Sigmoid colon (tissue), 7 donors: ENCODE data around the gene TEX261. TPM values are rescaled to one million over a fixed set of nuclear protein-coding genes. Genes with fewer than 3 reads are reported as not detected.

ENCODE experiments used
- DNase-seq: peaks from one replicate; pipeline ENCODE4 v3.0.0-alpha.2; 2019
- H3K27ac ChIP-seq, 4 donors: fragments of 200-600 bp; sonication (generic); one replicate each; pipeline ENCODE4 v1.5.1; 2016 to 2019; ENCODE audit warnings: mild to moderate bottlenecking in 1 of 4
- H3K27me3 ChIP-seq, 3 donors: fragments of 200-600 bp; sonication (generic); one replicate each; pipeline ENCODE4 v1.5.1; 2019; ENCODE audit warnings: mild to moderate bottlenecking in 1 of 3
- H3K36me3 ChIP-seq, 4 donors: fragments of 200-600 bp; sonication (generic); one replicate each; pipeline ENCODE4 v1.5.1; 2016 to 2019
- H3K4me1 ChIP-seq, 4 donors: fragments of 200-600 bp; sonication (generic); one replicate each; pipeline ENCODE4 v1.5.1; 2017 to 2019
- H3K4me3 ChIP-seq, 4 donors: fragments of 200-600 bp; sonication (generic); one replicate each; pipeline ENCODE4 v1.5.1; 2017 to 2019; ENCODE audit warnings: mild to moderate bottlenecking in 2 of 4, moderate library complexity in 1 of 4
- H3K9me3 ChIP-seq, 4 donors: fragments of 200-600 bp in 3 of 4; sonication (generic) in 3 of 4; one replicate each; pipeline versions ENCODE4 v1.5.1 to v1.6.1; 2013 to 2019
- CTCF ChIP-seq, 4 experiments: fragments of 450-650 bp in 3 of 4; fragments of 200-600 bp in 1 of 4; IDR thresholded peaks; one replicate each; pipeline ENCODE4 v1.5.1; 2016 to 2019; ENCODE audit warnings: antibody characterized with exemption in 4 of 4, mild to moderate bottlenecking in 3 of 4, moderate library complexity in 2 of 4
- EP300 ChIP-seq, 4 donors: sonication (generic); formaldehyde crosslinking; IDR thresholded peaks; one replicate each; pipeline ENCODE4 v1.6.1; 2017; ENCODE audit warnings: antibody characterized with exemption in 4 of 4
- POLR2A ChIP-seq, 2 donors: fragments of 450-650 bp; IDR thresholded peaks; one replicate each; pipeline ENCODE4 v1.6.1; 2016; ENCODE audit warnings: antibody characterized with exemption in 2 of 2, mild to moderate bottlenecking in 2 of 2, moderate library complexity in 2 of 2
- POLR2AphosphoS5 ChIP-seq, 4 donors: sonication (generic); formaldehyde crosslinking; IDR thresholded peaks; one replicate each; pipeline ENCODE4 v1.6.1; 2017; ENCODE audit warnings: antibody characterized with exemption in 4 of 4
- WGBS, 2 donors: extraction: QIAGEN DNeasy Blood & Tissue Kit; methylation state at CpG; one replicate each; pipeline ENCODE4 v1.1.7; 2013; 5-methylcytosine and 5-hydroxymethylcytosine counted together
- intact Hi-C: fragments of 100-400 bp; cut with DNase I; formaldehyde crosslinking; loops from one replicate; pipeline ENCODE4 v1.15.1; 2023
- polyA plus RNA-seq, 3 donors: library from polyadenylated mRNA; stranded (reverse); fragments of 200-250 nt; gene quantifications; one replicate each; pipeline ENCODE4 v1.2.3, GENCODE V29; 2013
- total RNA-seq, 4 donors: library from RNA; depleted of rRNA; stranded (reverse); fragments of >200 nt; gene quantifications; one replicate each; pipeline ENCODE4 v1.1.0, GENCODE V29; 2016
- donor health status: healthy with polysubstance abuse.
- donor health status: Bipolar disorder and iron deficiency.
- donor health status: healthy.

Gene TEX261
- total and polyA plus RNA-seq, 7 donors, result 12.0 to 47.6 (median 21.3) TPM

- TF ChIP-seq POLR2A (IDR thresholded peaks at IDR 0.05) (no peak), POLR2AphosphoS5 (IDR thresholded peaks at IDR 0.05) (no peak), CTCF (IDR thresholded peaks at IDR 0.05) (no peak), EP300 (IDR thresholded peaks at IDR 0.05) (no peak)
- WGBS, 2 donors, result 1% methylated on average over 11 of the region's 11 CpGs
- peak overlapping the region; percentile 65 to 87 (median 84) for H3K27ac ChIP-seq
- intact Hi-C loops, result loop anchor here (2.0 kb wide), 2 partner anchors 15 to 73 kb away; partner anchors contain the start of gene NAGK
- H3K4me3 ChIP-seq, result peak overlapping the region; percentile 97 to 99 (median 98)
- H3K9me3 ChIP-seq, result no peaks in the 10 kb centered on the region
- peak; percentile 65 for DNase-seq
- H3K4me1 ChIP-seq, result peaks cover 0 to 33% (median 26%) of the 10 kb centered on the region in 4 donors
- peaks cover 0 to 19% (median 12%) of the 10 kb centered on the region in 4 donors for H3K36me3 ChIP-seq
- no peaks in the 10 kb centered on the region for H3K27me3 ChIP-seq
These were observed 705 bp upstream of the TEX261 start for GRCh38 chr2:70995426-70995729.

DNA sequence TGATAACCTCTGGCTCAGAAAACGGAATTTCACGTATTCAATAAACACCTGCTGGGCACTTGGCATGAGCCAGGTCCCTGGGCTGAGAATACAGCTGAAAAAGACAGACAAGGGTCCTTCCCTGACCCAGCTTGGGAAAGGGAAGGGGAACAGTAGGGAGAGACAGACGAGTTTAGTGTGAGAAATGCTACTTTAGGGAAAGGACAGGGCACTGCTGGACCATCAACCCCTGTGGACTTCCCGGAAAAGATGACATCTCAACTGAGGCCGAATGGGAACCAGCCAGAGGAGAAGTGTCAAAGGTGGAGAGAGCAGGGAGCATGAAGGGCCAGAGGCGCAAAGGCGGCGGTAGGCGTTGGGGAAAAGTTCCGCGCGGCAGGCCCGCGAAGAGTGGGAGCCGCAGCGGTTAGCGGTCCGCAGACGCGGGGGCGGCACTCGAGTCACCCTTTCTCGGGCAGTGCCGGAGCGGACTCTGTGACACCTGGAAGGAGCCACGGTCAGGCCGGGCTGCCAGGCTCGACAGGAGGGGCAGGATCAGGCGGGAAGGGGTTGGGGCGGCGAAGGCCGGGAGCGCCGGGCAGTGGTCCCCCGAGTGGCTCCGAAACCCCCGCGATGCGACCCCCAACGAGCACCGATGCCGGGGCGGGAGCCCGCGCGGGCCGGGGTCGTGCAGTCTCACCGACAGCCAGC is 519 bp downstream of the TEX261 start:
- no peak for TF ChIP-seq CTCF (IDR thresholded peaks at IDR 0.05)
- TF ChIP-seq POLR2AphosphoS5 (IDR thresholded peaks at IDR 0.05), result no peak
- TF ChIP-seq EP300 (IDR thresholded peaks at IDR 0.05), result no peak
- TF ChIP-seq POLR2A (IDR thresholded peaks at IDR 0.05), result no peak
- Histone ChIP-seq H3K4me1 (peaks cover 0 to 33% (median 26%) of the 10 kb centered on the region in 4 donors), H3K9me3 (no peaks in the 10 kb centered on the region), H3K36me3 (peaks cover 2 to 32% (median 20%) of the 10 kb centered on the region in 4 donors), H3K4me3 (peak overlapping the region; percentile 97 to 99 (median 98)), H3K27ac (peak overlapping the region; percentile 82 to 87 (median 84)), H3K27me3 (no peaks in the 10 kb centered on the region)
- intact Hi-C loops, result loop anchor here (2.0 kb wide), 2 partner anchors 13 to 75 kb away; partner anchors contain the start of gene NAGK
- no peak for DNase-seq
- 1% methylated on average over 49 of the region's 49 CpGs for WGBS, 2 donors

DNA sequence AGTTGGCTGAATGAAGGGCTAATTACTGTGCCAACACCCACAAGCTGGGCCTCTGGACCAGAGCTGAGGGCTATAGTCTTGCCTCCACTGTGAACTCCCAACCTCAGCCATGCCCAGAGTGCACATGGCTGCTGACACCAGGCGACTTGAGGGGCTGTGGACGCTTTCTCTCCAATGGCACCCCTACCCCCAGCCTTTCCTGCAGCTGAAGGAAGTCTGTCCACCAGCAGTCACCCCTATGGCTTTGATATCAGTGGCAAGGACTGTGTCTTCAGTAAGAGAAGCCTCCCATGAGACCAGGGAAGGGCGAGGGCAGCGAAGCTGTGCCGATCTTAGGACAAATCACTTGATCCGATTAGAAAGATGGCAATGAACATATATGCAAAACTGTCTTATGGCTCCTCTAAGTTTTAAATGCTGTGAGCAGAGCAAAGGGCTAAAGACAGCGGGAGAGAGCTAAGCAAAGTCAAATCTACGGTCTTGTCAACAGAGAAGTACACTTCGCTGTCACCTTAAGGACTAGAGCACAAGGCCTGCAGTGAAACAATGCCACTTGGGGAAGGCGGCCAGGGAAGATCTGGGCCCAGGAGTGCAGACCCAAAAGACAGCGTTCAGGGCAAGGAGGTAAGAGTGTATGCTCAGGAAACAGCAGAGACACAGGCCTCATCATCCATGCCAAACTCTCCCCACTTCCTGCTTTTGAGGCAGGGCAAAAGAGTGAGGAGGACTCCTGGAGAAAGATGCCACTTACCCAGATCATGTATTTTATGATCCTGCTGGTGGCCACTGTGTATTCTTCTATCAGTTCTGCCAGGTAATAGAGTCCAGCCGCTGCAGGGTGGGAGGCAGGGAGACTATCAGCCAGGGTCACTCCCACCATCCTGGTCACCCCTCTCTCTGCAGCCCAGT is 1.5 kb downstream of the TEX261 start:
- WGBS, 2 donors, result 90 to 91% methylated on average over 12 of the region's 12 CpGs
- DNase-seq, result peak; percentile 40

GRCh38 chr2:70991742-70992141 is 2.9 kb downstream of the TEX261 start:
- 89 to 91% methylated on average over 9 of the region's 9 CpGs for WGBS, 2 donors
- peak; percentile 35 for DNase-seq

More for the DNA sequence above, 1.5 kb downstream of the TEX261 start:
- no peaks in the 10 kb centered on the region for H3K9me3 ChIP-seq
- peaks cover 11 to 41% (median 30%) of the 10 kb centered on the region in 4 donors for H3K36me3 ChIP-seq
- peak overlapping the region in 2 of 4 donors; percentile 83 to 87 for H3K27ac ChIP-seq
- no peak for TF ChIP-seq EP300 (IDR thresholded peaks at IDR 0.05)
- TF ChIP-seq CTCF (IDR thresholded peaks at IDR 0.05), result no peak
- no peak for TF ChIP-seq POLR2AphosphoS5 (IDR thresholded peaks at IDR 0.05)
- no peak for TF ChIP-seq POLR2A (IDR thresholded peaks at IDR 0.05)
- intact Hi-C loops, result no loop called here
- peaks cover 0 to 33% (median 26%) of the 10 kb centered on the region in 4 donors for H3K4me1 ChIP-seq
- no peaks in the 10 kb centered on the region for H3K27me3 ChIP-seq
- peak overlapping the region; percentile 97 to 99 (median 98) for H3K4me3 ChIP-seq

More at GRCh38 chr2:70991742-70992141, 2.9 kb downstream of the TEX261 start:
- no peaks in the 10 kb centered on the region for H3K27me3 ChIP-seq
- H3K9me3 ChIP-seq, result no peaks in the 10 kb centered on the region
- no peak overlapping the region for H3K27ac ChIP-seq
- TF ChIP-seq POLR2AphosphoS5 (IDR thresholded peaks at IDR 0.05) (no peak), POLR2A (IDR thresholded peaks at IDR 0.05) (no peak), EP300 (IDR thresholded peaks at IDR 0.05) (no peak), CTCF (IDR thresholded peaks at IDR 0.05) (no peak)
- intact Hi-C loops, result no loop called here
- peaks cover 13 to 56% (median 43%) of the 10 kb centered on the region in 4 donors for H3K36me3 ChIP-seq
- H3K4me3 ChIP-seq, result no peak overlapping the region
- H3K4me1 ChIP-seq, result peaks cover 0 to 33% (median 26%) of the 10 kb centered on the region in 4 donors
